Measurements from ENCODE around the gene LEKR1.
A peak's percentile ranks its signal among the peaks of the same experiment; 100 is the strongest.
"Not testable (repeated sequence)": the region's sequence is repeated elsewhere in the genome, so short reads cannot be mapped to it uniquely, and the experiment has no call there.

Gene LEKR1

GRCh38 chr3:156826144-156826895 is at the start of gene LEKR1:
Gene LEKR1 (plus strand): TSS chr3:156826353. CDS start chr3:156829330, 2,977 bp downstream.
- DNase-seq (ENCODE audit: low read depth) = peak; percentile 81

DNA sequence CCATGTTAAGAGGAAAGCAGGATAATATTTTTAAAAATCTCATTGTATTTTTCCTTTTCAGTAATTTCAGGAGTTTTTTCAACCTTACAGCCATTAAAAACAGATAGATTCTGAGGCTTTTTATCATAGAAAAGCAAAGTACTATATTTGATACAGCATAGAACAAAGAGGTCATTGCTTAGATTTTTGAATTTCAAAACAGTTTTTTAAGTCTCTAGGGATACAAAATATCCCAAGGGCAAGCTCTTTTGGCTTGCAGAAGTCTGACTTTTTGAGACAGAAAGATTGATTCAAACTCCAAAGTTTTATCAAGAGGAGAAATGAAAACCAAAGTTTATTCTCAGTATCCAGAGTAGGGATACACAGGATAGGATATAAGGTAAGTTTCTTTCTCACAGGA is 49.3 kb upstream of the LEKR1 start:
- no peak for DNase-seq (ENCODE audit: low read depth)

DNA sequence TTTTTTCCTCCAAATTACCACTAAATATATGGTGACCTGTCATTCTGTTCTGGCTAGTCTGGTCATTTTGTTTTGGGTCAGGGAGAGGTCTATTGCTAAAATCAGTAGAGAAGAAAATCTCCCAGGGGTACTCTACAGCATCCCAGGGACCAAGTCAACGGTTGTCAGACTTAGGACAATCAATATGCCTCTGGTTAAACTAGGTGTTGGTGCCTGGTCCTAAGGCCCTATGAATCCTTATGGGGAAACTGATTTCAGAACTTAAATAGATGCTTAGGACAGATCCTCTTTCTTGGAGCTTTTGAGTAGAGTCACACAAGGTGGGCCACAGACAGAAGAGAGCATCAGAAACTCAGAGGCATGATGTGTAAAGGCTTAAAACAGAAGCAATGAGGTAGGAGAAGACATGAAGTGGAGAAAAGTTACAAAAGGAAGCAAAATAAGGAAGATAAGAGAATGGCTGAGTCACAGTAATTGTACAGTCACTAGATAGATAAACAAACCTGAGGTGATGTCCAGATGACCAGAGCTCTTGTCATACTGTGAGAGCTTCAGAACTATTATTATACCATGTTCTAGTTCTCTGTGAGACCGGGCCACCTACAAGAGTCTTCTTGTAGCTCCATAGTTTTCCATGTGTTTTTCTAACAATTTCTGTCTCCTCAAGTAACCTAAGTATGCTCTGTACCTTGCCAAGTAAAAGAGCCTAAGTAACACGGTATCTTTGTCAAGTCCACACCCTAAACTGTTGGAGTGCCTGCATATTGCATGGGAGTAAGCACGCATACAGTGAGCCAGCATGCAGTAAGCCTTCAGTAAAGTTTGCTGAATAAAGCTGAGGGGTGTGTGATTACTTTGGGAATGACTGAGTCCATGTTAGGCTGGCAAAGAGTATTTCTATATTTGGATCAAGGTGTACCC is 44.6 kb upstream of the LEKR1 start:
- DNase-seq (ENCODE audit: low read depth) = no peak

GRCh38 chr3:156782319-156782718 is 43.8 kb upstream of the LEKR1 start:
- DNase-seq (ENCODE audit: low read depth) = no peak

GRCh38 chr3:156782921-156783320 is 43.2 kb upstream of the LEKR1 start:
- no peak for DNase-seq (ENCODE audit: low read depth)

DNA sequence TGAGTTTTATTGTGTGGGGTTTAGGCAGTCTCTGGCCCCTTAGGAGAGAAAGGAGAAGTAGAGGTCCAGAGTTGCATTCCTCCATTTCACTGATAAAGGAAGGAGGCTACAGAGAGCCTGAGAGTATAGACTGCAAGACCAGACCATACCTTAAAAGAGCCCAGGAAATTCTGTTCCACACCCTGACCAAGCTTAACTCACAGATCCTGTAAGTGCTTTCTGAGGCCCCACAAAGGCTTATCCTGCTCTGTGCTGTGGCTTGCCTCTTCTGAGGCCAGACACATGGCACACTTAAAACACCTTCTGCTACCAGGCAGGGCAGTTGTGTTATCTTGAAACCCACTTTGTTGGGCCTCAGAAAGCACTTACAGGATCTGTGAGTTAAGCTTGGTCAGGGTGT is 39.2 kb upstream of the LEKR1 start:
- no peak for DNase-seq (ENCODE audit: low read depth)

DNA sequence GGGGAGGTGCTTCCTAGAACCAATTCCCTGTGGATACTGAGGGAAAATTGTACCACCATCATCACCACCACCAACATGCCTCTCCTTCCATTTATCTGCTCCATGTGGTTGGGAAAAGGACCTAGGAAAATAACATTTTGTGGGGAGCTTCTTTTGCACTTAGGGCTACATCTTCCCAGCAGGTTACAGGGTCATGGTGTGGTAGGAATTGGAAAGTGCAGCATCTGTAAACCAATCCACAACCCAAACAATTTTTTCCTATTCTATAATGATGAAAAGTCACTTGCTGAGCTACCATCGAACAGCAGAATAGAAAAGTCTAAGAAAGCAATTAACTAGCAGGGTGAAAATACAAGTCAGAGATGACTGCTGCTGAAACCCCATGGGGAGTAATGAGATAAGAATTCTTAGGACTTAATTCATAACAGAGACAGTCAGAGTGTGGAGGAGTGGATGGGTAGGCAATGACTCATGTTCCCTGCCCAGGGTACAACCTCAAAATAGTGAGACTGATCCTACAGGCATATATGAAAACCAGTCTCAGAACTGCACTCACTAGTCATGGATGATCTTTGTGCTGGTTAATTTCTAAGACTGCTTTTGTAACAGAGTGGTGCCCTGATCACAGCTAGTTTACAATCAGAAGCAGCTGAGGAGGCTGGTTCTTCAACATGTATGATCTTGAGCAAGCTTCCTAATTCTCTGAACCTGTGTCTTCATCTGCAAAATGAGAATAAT is 38.1 kb upstream of the LEKR1 start:
- DNase-seq (ENCODE audit: low read depth) = peak; percentile 90

DNA sequence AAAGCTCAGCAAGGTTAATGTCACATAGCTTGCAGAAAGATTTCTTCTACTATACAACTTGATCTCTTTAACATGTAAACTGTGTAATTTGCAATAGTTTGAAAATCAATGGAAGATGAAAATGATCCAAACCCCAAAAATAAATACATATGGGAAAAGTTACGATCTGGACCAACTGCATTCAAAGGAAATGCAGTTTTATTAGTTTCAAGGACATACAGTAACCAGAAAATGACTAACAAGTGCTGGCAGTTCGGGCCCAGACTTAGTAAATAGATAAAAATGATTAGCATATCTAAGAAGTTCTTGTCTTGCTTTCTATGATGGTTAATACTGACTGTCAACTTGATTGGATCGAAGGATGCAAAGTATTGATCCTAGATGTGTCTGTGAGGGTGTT is 37.3 kb upstream of the LEKR1 start:
- no peak for DNase-seq (ENCODE audit: low read depth)

DNA sequence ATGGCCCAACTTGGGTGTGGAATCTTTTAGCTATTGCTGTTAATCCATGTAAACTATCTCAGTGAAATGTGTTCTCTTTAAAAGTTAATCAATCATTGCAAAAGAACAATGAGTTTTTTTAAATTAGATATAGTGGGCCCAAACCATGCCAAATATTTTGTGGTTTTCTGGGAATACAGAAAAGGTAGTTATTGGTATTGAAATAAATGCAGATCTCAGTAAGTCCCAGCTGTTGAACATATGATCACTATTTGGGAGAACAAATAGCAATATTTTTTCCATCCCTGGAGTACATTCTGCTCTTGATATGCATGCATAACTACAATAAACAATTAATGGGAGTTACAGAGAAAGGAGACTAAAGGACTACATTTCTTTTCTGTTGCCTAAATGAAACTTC is 36.0 kb upstream of the LEKR1 start:
- DNase-seq (ENCODE audit: low read depth) = no peak

DNA sequence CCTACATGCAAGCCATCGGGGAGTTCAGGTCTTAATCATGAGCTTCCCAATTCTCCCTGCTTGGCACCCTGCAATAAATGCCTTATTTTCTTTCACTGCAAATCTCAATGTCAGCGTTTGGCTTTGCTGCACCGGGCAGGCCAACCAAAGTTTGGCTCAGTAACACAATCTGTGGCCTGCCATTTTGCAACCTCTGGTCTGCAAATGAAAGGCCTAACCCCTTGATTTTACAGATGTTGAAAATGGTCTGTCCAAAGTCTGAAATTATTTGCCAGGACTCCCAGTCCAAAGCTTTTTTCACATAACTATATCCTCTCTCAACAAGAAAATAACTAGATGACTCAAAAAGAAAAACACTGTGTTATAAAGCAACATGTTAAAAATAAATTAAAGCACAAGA is 34.0 kb upstream of the LEKR1 start:
- no peak for DNase-seq (ENCODE audit: low read depth)

DNA sequence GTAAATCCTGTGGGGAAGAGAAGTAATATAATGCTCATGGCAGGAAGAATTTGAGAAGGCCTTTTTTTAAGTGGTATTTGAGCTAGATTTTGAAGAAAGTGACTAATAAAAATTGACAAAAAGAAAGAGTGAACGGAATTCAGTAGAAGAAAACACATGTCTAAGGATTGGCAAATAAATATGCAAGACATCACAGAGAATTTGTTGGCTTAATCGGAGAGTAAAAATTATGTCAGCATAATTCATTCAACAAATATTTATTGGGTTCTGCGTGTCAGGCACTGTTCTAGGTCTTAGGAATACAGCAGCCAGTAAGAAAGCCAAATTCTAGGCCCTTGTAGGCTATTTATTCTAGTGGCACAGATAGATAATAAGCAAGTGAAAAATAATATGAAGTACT is 33.6 kb upstream of the LEKR1 start:
- DNase-seq (ENCODE audit: low read depth) = no peak

GRCh38 chr3:156792945-156793344 is 33.2 kb upstream of the LEKR1 start:
- no peak for DNase-seq (ENCODE audit: low read depth)

DNA sequence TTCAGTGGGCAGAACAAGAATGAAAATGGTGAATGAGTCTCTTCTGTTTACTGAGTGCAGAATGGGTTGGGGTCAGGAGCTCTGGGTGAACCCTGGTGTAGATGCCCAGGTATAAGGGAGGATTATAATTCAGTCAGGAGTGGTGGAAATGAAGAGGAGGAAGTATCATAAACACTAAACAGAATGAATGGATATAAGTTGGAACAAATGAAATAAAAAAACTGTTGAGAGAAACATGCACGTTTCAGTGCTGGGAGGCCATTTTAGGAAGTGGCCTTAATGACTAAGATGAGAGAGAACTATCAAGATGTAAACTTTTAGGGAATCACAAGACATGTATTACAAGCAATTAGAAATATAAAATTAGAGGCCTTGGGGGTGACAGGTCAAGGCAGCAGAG is 32.8 kb upstream of the LEKR1 start:
- DNase-seq (ENCODE audit: low read depth) = no peak

- no peak for DNase-seq (ENCODE audit: low read depth)
Measured at GRCh38 chr3:156793851-156794250, 32.3 kb upstream of the LEKR1 start.

DNA sequence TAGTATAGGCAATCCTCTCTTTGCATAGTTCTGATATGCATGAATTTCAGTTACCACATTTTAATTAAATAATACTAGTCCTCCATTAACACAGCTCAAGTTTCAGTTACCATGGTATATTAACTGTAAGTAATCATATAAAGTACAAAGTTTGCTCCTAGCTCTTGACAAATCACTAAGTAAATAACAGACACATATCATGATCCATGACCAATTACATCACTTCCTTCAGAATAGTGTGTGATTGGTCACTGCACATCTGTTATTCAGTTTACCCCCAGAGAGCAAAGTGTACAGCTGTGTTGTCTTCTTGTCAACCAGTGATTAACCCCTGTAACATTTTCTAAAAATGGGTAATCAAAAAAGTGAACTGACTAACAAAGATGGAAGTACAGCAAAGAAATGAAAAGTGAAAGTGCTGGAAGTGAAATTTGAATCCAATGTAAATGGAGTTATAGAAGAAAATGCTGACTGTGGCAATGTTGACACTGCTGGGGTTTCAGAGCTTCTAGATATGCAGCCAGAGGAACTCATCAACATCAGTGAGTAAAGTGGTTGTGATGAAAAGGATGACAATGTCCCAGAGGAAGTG is 30.2 kb upstream of the LEKR1 start:
- no peak for DNase-seq (ENCODE audit: low read depth)

DNA sequence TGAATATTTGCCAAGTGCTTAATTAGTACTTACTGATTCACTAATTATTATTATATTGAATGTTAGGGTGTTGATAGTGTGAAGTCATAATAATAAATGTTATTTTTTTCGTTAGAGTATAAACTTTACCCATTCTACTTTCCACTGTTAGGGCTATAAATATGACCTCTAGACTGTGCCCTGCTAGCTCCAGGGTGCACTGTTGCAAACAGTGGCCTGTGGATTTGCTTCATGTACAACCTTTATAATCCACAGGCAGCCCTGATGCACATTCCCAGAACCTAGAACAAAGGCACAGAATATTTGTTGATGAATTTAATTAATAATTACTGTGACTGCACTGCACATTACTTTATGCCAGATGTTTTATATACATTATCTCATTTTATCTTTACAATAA is 28.8 kb upstream of the LEKR1 start:
- no peak for DNase-seq (ENCODE audit: low read depth)

DNA sequence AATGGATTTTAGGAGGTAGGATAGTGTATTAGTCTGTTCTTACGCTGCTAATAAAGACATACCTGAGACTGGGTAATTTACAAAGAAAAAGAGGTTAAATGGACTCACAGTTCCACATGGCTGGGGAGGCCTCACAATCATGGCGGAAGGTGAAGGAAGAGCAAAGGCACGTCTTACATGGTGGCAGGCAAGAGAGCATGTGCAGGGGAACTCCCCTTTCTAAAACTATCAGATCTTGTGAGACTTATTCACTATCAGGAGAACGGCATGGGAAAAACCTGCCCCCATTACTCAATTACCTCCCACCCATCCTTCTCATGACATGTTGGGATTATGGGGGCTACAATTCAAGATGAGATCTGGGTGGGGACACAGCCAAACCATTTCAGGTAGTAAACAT is 25.9 kb upstream of the LEKR1 start:
- DNase-seq (ENCODE audit: low read depth) = not testable (repeated sequence)

GRCh38 chr3:156801746-156802145 is 24.4 kb upstream of the LEKR1 start:
- no peak for DNase-seq (ENCODE audit: low read depth)

GRCh38 chr3:156802821-156803606 is 23.1 kb upstream of the LEKR1 start:
- no peak for DNase-seq (ENCODE audit: low read depth)

- DNase-seq (ENCODE audit: low read depth) = no peak
Measured at GRCh38 chr3:156803952-156804741, 22.0 kb upstream of the LEKR1 start.

GRCh38 chr3:156806698-156807097 is 19.5 kb upstream of the LEKR1 start:
- no peak for DNase-seq (ENCODE audit: low read depth)
